Endodermal cell (in vitro differentiated cells): ENCODE data around the gene COL6A3. TPM values are rescaled to one million over a fixed set of nuclear protein-coding genes. Genes with fewer than 3 reads are reported as not detected.

Experiments used
- DNase-seq: peaks from one replicate; pipeline ENCODE4 v3.0.0-alpha.2; 2017
- H3K27ac ChIP-seq: 2 replicates; pipeline ENCODE4 v1.5.1; 2013; ENCODE audit warnings: mild to moderate bottlenecking, low read depth, low read length, moderate library complexity
- H3K27me3 ChIP-seq: 2 replicates; pipeline ENCODE4 v1.6.1; 2013; ENCODE audit warnings: mild to moderate bottlenecking, low read length, moderate library complexity; ENCODE audit not compliant: insufficient read depth, control insufficient read depth, poor library complexity, severe bottlenecking
- H3K36me3 ChIP-seq: 2 replicates; pipeline ENCODE4 v1.7.0; 2013; ENCODE audit warnings: mild to moderate bottlenecking, low read length, moderate library complexity; ENCODE audit not compliant: control insufficient read depth, insufficient read depth
- H3K4me1 ChIP-seq: one replicate; pipeline ENCODE4 v1.7.0; 2013; ENCODE audit warnings: low read length; ENCODE audit not compliant: control insufficient read depth, insufficient read depth
- H3K4me3 ChIP-seq: 2 replicates; pipeline ENCODE4 v1.5.1; 2013; ENCODE audit warnings: mild to moderate bottlenecking, low read length, moderate library complexity
- H3K9ac ChIP-seq: 2 replicates; pipeline ENCODE4 v1.6.1; 2013; ENCODE audit warnings: mild to moderate bottlenecking, low read length, moderate library complexity; ENCODE audit not compliant: poor library complexity, severe bottlenecking; ENCODE audit errors: extremely low read depth
- H3K9me3 ChIP-seq: 2 replicates; pipeline ENCODE4 v1.6.1; 2013; ENCODE audit warnings: mild to moderate bottlenecking, low read length, moderate library complexity; ENCODE audit not compliant: control insufficient read depth
- H3K27ac Mint-ChIP-seq: 2 replicates; pipeline ENCODE4 v1.8.0; 2020; ENCODE audit warnings: mixed read lengths
- H3K27me3 Mint-ChIP-seq: 2 replicates; pipeline ENCODE4 v1.8.0; 2021; ENCODE audit warnings: mild to moderate bottlenecking, mixed read lengths; ENCODE audit not compliant: insufficient read depth
- H3K36me3 Mint-ChIP-seq: 2 replicates; pipeline ENCODE4 v1.8.0; 2020; ENCODE audit warnings: low read depth, mixed read lengths
- H3K4me1 Mint-ChIP-seq: 2 replicates; pipeline ENCODE4 v1.8.0; 2020; ENCODE audit warnings: mixed read lengths
- H3K4me3 Mint-ChIP-seq: 2 replicates; pipeline ENCODE4 v1.8.0; 2020; ENCODE audit warnings: mild to moderate bottlenecking, moderate library complexity, mixed read lengths
- H3K9me3 Mint-ChIP-seq: 2 replicates; pipeline ENCODE4 v1.8.0; 2020; ENCODE audit warnings: mild to moderate bottlenecking, mixed read lengths
- WGBS, 2 experiments: methylation state at CpG; one replicate each; pipeline versions ENCODE4 v1.1.5 to v1.1.7; 2013; ENCODE audit warnings: missing lambda C conversion rate in 2 of 2, mixed read lengths in 1 of 2; ENCODE audit not compliant: insufficient coverage in 1 of 2, insufficient read length in 1 of 2; 5-methylcytosine and 5-hydroxymethylcytosine counted together
- total RNA-seq, 2 donors: library from RNA; stranded (reverse); fragmentation: NEBNext Ultra II Directional in 1 of 2; extraction: Animal tissue kit (Norgen Biotek cat#: 25700) in 1 of 2; gene quantifications; 2 replicates in 1 of 2; 3 replicates in 1 of 2; pipeline ENCODE4 v1.2.1, GENCODE V29; 2021
- TF ChIP-seq, protein P1 (sequence below): fragments of 200-600 bp; sonication (generic); conservative IDR thresholded peaks from 2 replicates; pipeline ENCODE4 v1.5.0; 2021; ENCODE audit warnings: antibody characterized with exemption, mild to moderate bottlenecking

The COL6A3 gene
- total RNA-seq, 2 donors from 2014 or later, result 0.40 to 1.2 TPM

DNA sequence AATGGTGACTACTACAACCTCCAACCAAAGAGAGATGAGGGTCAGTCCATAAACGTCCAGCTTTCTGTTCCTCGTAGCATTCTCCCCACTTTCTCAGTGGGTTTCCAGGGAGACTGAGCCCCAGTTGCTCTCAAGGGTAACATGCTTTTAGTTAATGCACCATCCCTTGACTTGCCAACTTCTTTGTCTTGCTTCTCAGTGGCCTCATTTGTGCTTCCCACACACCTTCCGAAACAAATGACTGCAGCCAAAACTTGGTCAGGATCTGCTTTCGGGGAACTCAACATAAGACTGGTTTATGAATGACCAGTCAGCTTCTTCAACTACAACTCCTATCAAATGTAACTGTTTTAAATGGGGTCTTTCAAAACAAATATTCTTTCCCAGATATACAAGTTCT lies 94.1 kb downstream of the COL6A3 start:
- H3K27me3 Mint-ChIP-seq, result peaks cover 18% of the 10 kb centered on the region
- no peaks in the 10 kb centered on the region for H3K9me3 ChIP-seq
- no peaks in the 10 kb centered on the region for H3K36me3 Mint-ChIP-seq
- no peaks in the 10 kb centered on the region for H3K27me3 ChIP-seq
- H3K4me3 ChIP-seq, result no peak overlapping the region
- TF ChIP-seq, protein P1, sequence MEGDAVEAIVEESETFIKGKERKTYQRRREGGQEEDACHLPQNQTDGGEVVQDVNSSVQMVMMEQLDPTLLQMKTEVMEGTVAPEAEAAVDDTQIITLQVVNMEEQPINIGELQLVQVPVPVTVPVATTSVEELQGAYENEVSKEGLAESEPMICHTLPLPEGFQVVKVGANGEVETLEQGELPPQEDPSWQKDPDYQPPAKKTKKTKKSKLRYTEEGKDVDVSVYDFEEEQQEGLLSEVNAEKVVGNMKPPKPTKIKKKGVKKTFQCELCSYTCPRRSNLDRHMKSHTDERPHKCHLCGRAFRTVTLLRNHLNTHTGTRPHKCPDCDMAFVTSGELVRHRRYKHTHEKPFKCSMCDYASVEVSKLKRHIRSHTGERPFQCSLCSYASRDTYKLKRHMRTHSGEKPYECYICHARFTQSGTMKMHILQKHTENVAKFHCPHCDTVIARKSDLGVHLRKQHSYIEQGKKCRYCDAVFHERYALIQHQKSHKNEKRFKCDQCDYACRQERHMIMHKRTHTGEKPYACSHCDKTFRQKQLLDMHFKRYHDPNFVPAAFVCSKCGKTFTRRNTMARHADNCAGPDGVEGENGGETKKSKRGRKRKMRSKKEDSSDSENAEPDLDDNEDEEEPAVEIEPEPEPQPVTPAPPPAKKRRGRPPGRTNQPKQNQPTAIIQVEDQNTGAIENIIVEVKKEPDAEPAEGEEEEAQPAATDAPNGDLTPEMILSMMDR, result no peak
- 92 to 93% methylated on average over 3 to 4 of the region's 4 CpGs for WGBS, 2 experiments
- H3K4me3 Mint-ChIP-seq, result no peak overlapping the region
- peaks cover 8% of the 10 kb centered on the region for H3K4me1 ChIP-seq
- no peak for DNase-seq
- no peak overlapping the region for H3K27ac Mint-ChIP-seq
- H3K9me3 Mint-ChIP-seq, result no peaks in the 10 kb centered on the region
- no peaks in the 10 kb centered on the region for H3K36me3 ChIP-seq
- H3K27ac ChIP-seq, result no peak overlapping the region
- H3K9ac ChIP-seq, result no peak overlapping the region
- peaks cover 11% of the 10 kb centered on the region for H3K4me1 Mint-ChIP-seq

DNA sequence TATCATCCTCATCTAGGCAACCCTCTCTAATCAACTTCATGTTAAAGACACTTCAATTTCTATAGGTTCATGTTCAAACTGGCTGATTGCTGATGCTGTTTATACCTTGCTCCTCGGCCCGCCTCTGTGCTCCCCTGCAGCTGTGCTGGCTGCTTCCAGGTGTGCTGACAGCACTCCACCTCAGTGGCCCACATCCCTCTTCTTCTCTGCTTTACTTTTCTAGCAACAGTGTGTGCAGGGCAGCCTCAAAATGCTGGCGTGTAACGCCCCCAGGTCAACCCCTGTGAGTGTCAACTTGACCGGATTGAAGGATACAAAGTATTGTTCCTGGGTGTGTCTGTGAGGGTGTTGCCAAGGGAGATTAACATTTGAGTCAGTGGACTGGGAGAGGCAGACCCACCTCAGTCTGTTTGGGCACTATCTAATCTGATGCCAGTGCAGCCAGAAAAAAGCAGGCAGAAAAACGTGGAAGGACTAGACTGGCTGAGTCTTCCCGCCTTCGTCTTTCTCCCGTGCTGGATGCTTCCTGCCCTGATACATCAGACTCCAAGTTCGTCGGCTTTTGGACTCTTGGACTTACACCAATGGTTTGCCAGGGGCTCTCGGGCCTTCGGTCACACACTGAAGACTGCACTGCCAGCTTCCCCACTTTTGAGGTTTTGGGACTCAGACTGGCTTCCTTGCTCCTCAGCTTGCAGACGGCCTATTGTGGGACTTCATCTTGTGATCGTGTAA lies 94.7 kb downstream of the COL6A3 start:
- H3K4me1 ChIP-seq, result peaks cover 8% of the 10 kb centered on the region
- Mint-ChIP-seq H3K4me3 (no peak overlapping the region), H3K27me3 (peaks cover 24% of the 10 kb centered on the region), H3K36me3 (no peaks in the 10 kb centered on the region), H3K27ac (no peak overlapping the region), H3K4me1 (peaks cover 11% of the 10 kb centered on the region), H3K9me3 (no peaks in the 10 kb centered on the region)
- no peaks in the 10 kb centered on the region for H3K36me3 ChIP-seq
- H3K27ac ChIP-seq, result no peak overlapping the region
- 89 to 92% methylated on average over 12 to 15 of the region's 15 CpGs for WGBS, 2 experiments
- H3K27me3 ChIP-seq, result no peaks in the 10 kb centered on the region
- TF ChIP-seq, protein P1, result no peak
- DNase-seq, result no peak
- no peak overlapping the region for H3K4me3 ChIP-seq
- H3K9me3 ChIP-seq, result no peaks in the 10 kb centered on the region
- H3K9ac ChIP-seq, result no peak overlapping the region

DNA sequence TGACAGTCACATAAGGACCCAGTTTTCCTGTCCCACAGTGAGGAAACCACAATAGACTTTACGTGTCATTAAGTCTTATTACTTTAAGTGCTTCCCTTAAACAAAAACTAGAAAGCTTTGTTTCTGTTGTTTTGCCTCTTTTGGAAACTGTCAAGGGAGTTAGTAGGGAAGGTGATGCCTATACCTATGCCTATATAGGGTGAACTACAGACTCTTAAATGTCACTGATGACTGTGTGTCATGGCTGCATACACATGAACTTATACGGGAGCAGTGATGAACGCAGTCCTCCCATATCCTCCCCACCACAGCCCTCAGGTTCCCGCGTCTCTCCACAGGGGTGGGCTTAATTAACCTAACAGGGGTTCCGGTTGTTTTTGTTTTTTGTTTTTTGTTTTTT lies 97.6 kb downstream of the COL6A3 start:
- DNase-seq, result no peak
- no peak overlapping the region for H3K9ac ChIP-seq
- Mint-ChIP-seq H3K9me3 (no peaks in the 10 kb centered on the region), H3K36me3 (no peaks in the 10 kb centered on the region), H3K27ac (no peak overlapping the region), H3K4me3 (no peak overlapping the region), H3K27me3 (peaks cover 29% of the 10 kb centered on the region), H3K4me1 (peaks cover 11% of the 10 kb centered on the region)
- H3K27me3 ChIP-seq, result no peaks in the 10 kb centered on the region
- WGBS, 2 experiments, result 90 to 96% methylated on average over 2 to 6 of the region's 6 CpGs
- TF ChIP-seq, protein P1, result no peak
- H3K27ac ChIP-seq, result no peak overlapping the region
- H3K4me3 ChIP-seq, result no peak overlapping the region
- peaks cover 8% of the 10 kb centered on the region for H3K4me1 ChIP-seq
- no peaks in the 10 kb centered on the region for H3K36me3 ChIP-seq
- no peaks in the 10 kb centered on the region for H3K9me3 ChIP-seq
